GM12892 (cell line): ENCODE results near the gene HES4.

Source experiments
- DNase-seq: peaks from one replicate; pipeline ENCODE4 v3.0.0; 2011; ENCODE audit not compliant: insufficient read length
- FAIRE-seq: peaks from 2 replicates; lab custom pipeline; 2011; peaks lifted over from hg19 to GRCh38; lab: Jason Lieb, UNC
- POLR2A ChIP-seq: IDR thresholded peaks from 2 replicates; pipeline ENCODE4 v1.6.1; 2011; ENCODE audit warnings: low read depth, low read length, control low read depth
- POLR2AphosphoS5 ChIP-seq: IDR thresholded peaks from 2 replicates; pipeline ENCODE4 v1.6.1; 2011; ENCODE audit warnings: low read depth, low read length, control low read depth
- TAF1 ChIP-seq: IDR thresholded peaks from 2 replicates; pipeline ENCODE4 v1.6.1; 2011; ENCODE audit warnings: low read depth, mild to moderate bottlenecking, control low read depth, low read length, borderline replicate concordance

HES4 gene

DNA sequence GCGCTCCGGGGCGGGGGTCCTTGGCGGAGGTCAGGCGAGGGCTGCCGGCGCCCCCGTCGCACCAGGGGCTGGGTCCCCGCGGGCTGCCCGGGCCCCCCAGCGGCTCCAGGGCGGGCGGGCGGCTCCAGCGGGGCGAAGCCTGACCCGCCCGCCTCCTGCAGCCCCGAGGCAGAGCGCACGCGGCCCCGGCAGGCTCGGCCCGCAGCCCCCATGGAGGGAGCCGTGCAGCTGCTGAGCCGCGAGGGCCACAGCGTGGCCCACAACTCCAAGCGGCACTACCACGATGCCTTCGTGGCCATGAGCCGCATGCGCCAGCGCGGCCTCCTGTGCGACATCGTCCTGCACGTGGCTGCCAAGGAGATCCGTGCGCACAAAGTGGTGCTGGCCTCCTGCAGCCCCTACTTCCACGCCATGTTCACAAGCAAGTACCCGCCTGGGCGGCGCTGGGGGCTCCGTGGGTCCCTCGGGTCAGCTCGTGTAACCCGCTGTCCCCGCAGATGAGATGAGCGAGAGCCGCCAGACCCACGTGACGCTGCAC is 38.7 kb downstream of the HES4 start:
- TF ChIP-seq TAF1: no peak
- TF ChIP-seq POLR2AphosphoS5: no peak
- TF ChIP-seq POLR2A: no peak
- no peak for FAIRE-seq
- DNase-seq: no peak

DNA sequence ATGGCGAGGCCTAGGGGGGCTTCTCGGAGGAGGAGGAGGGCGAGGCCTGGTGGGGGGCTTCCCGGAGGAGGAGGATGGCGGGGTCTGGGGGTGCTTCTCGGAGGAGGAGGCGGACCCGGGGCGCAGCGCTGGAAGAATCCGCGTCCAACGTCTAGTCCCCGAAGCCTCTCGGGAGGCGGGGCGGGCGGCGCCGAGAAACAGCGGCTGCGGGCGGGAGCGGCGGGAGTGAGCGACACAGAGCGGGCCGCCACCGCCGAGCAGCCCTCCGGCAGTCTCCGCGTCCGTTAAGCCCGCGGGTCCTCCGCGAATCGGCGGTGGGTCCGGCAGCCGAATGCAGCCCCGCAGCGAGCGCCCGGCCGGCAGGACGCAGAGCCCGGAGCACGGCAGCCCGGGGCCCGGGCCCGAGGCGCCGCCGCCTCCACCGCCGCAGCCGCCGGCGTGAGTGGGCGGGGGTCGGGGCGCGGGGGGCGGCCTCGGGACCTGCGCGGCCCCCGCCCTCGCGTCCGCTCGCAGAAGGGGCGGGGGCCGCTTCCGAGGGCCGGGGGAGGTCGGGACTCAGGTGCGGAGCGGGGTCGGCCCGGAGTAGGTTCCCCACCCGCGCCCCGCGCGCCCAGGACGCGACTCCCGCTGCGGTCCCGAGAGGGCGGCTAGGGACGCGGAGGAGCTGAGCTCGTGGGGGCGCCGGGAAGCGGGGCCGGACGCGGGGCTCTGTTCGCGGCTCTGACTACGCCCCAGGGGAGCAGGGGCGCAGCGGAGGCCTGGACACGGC is 39.4 kb downstream of the HES4 start, which contains the start of gene KLHL17:
Gene KLHL17 (plus strand): TSS at position 222 of the 769 bp plus-strand sequence. CDS start 110 bp downstream, at position 332.
- peak; percentile 86 for FAIRE-seq
- TF ChIP-seq POLR2A (no peak), POLR2AphosphoS5 (no peak), TAF1 (no peak)
- DNase-seq: peak; percentile 95

DNA sequence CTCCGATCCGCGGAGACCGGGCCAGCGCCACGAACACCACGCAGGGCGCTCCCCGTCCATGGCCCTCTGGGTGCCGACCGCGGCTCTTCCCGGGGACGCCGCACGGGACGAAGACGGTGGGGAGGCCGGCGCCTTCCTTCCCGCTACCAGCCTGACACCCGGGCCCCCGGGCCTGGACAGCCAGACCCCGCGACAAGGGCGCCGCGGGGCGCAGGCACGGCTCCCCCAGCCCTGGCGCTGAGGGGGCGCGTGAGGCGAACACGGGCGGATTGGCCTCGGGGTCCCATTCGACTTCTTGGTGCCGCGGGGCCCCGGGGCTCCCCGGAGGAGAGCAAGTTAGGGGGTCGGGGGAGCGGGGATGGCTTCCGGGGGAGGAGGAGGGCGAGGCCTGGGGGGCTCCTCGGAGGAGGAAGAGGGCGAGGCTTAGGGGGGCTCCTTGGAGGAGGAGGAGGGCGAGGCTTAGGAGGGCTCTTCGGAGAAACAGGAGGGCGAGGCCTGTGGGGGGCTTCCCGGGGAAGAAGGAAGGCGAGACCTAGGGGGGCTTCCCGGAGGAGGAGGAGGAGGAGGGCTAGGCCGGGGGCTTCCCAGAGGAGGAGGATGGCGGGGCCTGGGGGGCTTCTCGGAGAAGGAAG is 40.0 kb downstream of the HES4 start:
- TF ChIP-seq TAF1 (no peak), POLR2AphosphoS5 (no peak), POLR2A (no peak)
- DNase-seq (no peak), FAIRE-seq (no peak)

DNA sequence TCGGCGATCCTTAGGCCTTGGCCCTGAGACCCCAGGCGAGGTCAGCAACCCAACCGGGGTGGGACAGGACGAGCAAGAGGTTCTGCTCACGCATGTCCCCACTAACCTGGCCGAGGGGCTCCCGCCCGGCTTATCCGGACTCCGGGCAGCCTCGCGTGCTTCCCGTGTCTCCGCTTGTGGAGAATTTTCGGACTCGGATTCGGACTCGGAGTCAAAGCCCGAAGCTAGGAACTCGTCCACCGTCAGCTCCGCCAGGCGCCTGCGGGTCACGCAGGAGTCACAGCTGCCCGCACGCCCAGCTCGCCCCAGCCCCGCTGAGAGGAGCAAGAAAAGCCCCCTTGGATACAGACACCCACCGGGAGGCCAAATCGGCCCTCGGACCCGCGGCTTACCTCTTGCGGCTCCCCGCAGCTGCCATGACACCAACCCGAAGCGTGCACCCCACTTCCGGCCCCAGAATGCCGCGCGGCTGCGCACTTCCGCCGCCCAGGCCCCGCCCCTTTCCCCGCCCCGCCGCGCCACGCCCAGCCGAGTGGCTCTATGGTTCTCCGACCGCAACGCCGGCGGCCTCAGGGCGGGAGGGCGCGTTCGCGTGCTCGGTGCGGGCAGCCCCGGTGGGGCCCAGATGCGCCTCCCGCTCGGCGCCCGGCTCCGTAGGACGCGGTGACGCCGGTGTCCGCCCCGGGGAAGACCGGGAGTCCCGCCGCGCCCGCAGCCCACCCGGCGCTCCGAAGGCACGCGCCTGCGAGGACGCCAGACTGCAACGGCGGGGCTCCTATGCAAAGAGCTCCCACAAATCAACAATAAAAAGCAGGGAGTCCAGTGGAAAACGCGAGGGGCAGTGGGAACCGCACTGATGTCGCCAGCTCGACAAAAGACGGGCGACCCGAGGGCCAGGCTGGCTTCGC is 40.8 kb downstream of the HES4 start, which contains the start of gene NOC2L:
Gene NOC2L (minus strand): TSS at position 434 of the 908 bp plus-strand sequence. CDS start 16 bp downstream, at position 418.
- TF ChIP-seq POLR2AphosphoS5 (peak; percentile 72), POLR2A (peak; percentile 74), TAF1 (peak; percentile 84)
- FAIRE-seq: peak; percentile 100
- DNase-seq: peak; percentile 94

DNA sequence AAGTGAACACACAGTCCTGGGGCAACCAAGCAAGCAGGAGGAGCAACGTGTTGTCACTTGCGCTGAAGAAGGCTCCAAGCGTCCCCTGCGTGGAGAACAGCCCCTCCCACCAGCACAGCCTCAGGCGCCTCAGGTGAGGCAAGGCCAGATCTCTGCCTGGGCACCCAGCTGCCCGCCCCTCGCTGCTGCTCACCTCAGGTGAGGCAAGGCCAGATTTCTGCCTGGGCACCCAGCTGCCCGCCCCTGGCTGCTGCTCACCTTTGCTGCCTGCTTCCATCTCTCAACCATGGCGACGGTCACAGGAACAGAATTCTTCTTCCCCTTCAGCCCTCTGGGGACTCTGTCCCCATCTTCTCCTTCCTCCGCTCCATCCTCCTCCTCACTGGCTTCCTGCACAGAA is 43.3 kb downstream of the HES4 start:
- no peak for FAIRE-seq

DNA sequence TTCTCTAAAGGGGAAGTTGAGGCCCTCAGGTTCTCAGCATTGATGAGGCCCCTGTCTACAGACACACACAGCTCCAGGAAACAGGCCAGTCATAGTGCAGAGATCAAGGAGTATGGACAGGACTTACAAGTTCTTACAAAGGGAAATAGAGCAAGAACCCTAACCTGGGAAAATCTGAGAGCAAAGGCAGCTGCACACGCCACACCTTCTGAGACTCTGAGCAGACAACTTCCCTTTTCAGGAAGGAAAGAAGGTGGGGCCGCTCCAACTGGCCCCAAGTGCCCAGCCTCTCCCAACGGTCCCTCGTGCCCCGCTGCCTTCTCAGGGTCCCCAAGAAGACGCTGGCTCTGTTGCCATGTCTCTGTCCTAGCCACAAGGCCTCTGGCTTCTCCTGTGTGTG is 44.4 kb downstream of the HES4 start:
- FAIRE-seq (no peak), DNase-seq (no peak)
- TF ChIP-seq POLR2A (no peak), TAF1 (no peak), POLR2AphosphoS5 (no peak)

More for the DNA sequence above, 43.3 kb downstream of the HES4 start:
- DNase-seq: no peak
- no peak for TF ChIP-seq POLR2AphosphoS5
- TF ChIP-seq TAF1: no peak
- no peak for TF ChIP-seq POLR2A

DNA sequence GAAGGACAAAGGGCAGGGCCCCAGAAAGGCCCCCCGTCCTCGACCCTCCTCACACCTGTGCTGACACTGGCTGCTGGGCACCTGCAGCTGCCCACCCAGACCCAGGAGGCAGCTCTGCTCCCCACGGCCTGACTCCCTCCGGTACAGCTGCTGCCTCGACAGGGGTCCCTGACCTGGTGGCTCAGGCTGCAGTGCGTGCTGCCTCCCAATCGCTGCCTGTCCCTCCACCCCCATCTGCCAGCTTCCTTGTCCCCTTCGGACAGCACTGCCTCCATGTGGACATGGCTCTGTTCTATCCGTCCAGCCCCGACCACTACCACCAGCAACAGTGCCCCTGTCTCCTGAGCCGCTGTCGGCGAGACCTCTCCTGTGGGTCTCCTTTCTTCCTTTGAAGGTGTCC is 45.0 kb downstream of the HES4 start:
- no peak for FAIRE-seq
- TF ChIP-seq TAF1 (no peak), POLR2AphosphoS5 (no peak), POLR2A (no peak)
- no peak for DNase-seq

DNA sequence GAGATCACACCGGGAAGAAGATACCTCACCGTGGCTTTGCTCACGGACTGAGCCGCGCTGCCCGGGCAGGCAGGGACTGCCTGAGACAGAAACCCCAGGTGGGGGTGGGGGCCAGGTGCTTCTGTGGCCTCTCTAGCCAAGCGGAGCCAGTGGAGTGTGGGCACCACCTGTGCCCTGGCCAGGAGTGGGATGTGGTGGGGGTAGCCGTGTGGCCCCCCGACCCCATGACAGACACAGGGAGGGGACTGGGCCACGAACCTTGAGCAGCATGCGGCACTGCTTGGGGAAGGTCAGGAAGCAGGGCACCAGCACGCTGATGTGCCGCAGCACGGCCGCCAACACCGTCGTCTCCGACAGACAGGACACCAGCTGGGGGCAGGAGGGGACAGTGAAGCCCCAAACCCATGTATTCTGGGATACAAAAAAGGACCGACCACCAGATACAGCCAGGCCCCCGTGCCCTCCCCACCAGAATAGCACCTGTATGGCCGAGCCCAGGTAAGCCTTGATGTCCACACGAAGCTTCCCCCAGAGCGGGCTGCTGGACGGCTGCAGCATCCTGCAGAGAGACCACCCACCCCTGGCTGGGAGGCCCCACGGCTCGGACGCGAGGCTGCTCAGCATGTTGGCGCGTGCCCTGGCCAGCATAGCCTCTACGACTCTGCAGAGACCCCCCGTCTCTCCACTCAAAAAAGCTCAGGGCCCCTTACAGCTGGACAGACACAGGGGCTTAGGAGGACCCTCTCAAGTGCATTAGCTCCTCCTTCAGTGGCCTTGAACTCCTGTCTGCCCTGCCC is 46.2 kb downstream of the HES4 start:
- DNase-seq (no peak), FAIRE-seq (no peak)
- no peak for TF ChIP-seq POLR2AphosphoS5
- TF ChIP-seq POLR2A: no peak
- TF ChIP-seq TAF1: no peak

DNA sequence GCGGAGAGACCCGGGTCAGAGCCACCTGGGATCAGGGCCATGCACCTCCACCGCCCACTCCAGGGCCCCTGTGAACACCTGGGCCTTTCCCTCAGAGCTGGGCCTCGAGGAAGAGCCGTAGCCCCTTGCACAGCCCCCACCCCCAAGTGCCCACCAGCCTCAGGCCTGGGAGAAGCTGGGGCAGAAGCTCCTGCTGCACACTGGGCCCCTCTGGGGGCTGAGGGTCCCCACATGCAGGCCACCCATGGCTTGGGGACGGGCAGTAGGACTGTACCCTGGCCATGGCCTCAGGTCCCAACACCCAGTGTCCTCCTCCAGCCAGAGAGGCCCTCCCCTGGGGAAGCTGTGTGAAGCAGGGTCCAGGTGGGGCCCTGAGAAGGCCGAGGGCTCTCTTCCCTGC is 47.3 kb downstream of the HES4 start:
- TF ChIP-seq POLR2AphosphoS5 (no peak), TAF1 (no peak), POLR2A (no peak)
- no peak for FAIRE-seq
- DNase-seq: no peak

DNA sequence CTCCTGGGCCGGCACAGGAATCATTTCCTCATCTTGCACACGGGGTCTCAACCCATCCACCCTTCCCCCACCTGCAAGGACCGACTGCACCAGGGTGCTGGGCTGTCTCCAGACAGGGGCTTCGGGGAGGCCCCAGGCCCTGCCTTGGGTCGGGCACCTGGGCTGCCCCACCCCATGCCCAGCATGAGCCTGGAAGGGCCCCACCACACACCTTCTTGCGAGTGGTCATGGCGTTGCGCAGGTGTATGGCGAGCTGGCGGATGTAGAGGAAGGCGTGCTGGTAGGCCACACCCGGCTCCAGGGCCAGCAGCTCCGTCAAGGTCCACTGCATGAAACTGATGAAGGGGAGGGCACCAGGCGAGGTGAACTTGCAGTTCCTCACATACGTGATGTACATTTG is 47.7 kb downstream of the HES4 start:
- no peak for DNase-seq
- TF ChIP-seq POLR2AphosphoS5 (no peak), POLR2A (no peak), TAF1 (no peak)
- FAIRE-seq: no peak
